HepG2 (cell line): ENCODE measurements around the gene PRR30. TPM values are rescaled to one million over a fixed set of nuclear protein-coding genes. Genes with fewer than 3 reads are reported as not detected.
A peak's percentile ranks its signal among the peaks of the same experiment; 100 is the strongest.

Experiments
- AHDC1 ChIP-seq: sonication (generic); formaldehyde crosslinking; IDR thresholded peaks from 2 replicates; pipeline ENCODE4 v1.5.1; 2020; ENCODE audit warnings: mild to moderate bottlenecking, missing genetic modification reagents, borderline replicate concordance
- ATF1 ChIP-seq: IDR thresholded peaks from 2 replicates; pipeline ENCODE4 v1.6.1; 2016; ENCODE audit warnings: mild to moderate bottlenecking, control low read depth
- BRF2 ChIP-seq: sonication (generic); formaldehyde crosslinking; IDR thresholded peaks from 2 replicates; pipeline ENCODE4 v1.8.1; 2022; ENCODE audit warnings: mild to moderate bottlenecking, missing genetic modification reagents
- ETV6 ChIP-seq: sonication (generic); formaldehyde crosslinking; conservative IDR thresholded peaks from 2 replicates; pipeline ENCODE4 v1.4.0; 2020; ENCODE audit warnings: missing genetic modification reagents
- MLX ChIP-seq: IDR thresholded peaks from 2 replicates; pipeline ENCODE4 v1.6.1; 2016
- MTA1 ChIP-seq: sonication (generic); formaldehyde crosslinking; IDR thresholded peaks from 2 replicates; pipeline ENCODE4 v1.4.0; 2020; ENCODE audit warnings: missing genetic modification reagents, mild to moderate bottlenecking, borderline replicate concordance
- NFIB ChIP-seq: sonication (generic); formaldehyde crosslinking; IDR thresholded peaks from 2 replicates; pipeline ENCODE4 v1.9.0; 2021; ENCODE audit warnings: missing genetic modification reagents, mild to moderate bottlenecking, borderline replicate concordance
- ONECUT2 ChIP-seq: sonication (generic); formaldehyde crosslinking; IDR thresholded peaks from 2 replicates; pipeline ENCODE4 v1.4.0; 2020; ENCODE audit warnings: missing genetic modification reagents
- PITX1 ChIP-seq: sonication (generic); formaldehyde crosslinking; IDR thresholded peaks from 2 replicates; pipeline ENCODE4 v1.5.1; 2020; ENCODE audit warnings: mild to moderate bottlenecking, missing genetic modification reagents
- POLR2AphosphoS5 ChIP-seq: IDR thresholded peaks from 2 replicates; pipeline ENCODE4 v1.6.1; 2012; ENCODE audit warnings: low read depth, low read length
- SCMH1 ChIP-seq: sonication (generic); formaldehyde crosslinking; IDR thresholded peaks from 2 replicates; pipeline ENCODE4 v1.9.0; 2021; ENCODE audit warnings: missing genetic modification reagents, mild to moderate bottlenecking, borderline replicate concordance
- SMAD9 ChIP-seq: sonication (generic); formaldehyde crosslinking; IDR thresholded peaks from 2 replicates; pipeline ENCODE4 v1.5.1; 2020; ENCODE audit warnings: mild to moderate bottlenecking, missing genetic modification reagents
- TBX2 ChIP-seq: sonication (generic); formaldehyde crosslinking; IDR thresholded peaks from 2 replicates; pipeline ENCODE4 v1.5.0; 2020; ENCODE audit warnings: missing genetic modification reagents, mild to moderate bottlenecking, borderline replicate concordance
- ZNF256 ChIP-seq: sonication (generic); formaldehyde crosslinking; conservative IDR thresholded peaks from 2 replicates; pipeline ENCODE4 v1.4.0; 2020; ENCODE audit warnings: missing genetic modification reagents
- ZNF264 ChIP-seq: sonication (generic); formaldehyde crosslinking; IDR thresholded peaks from 2 replicates; pipeline ENCODE4 v1.4.0; 2020; ENCODE audit warnings: missing genetic modification reagents
- ZNF432 ChIP-seq: sonication (generic); formaldehyde crosslinking; IDR thresholded peaks from 2 replicates; pipeline ENCODE4 v1.5.0; 2020; ENCODE audit warnings: missing genetic modification reagents, mild to moderate bottlenecking, borderline replicate concordance
- ZNF670 ChIP-seq: sonication (generic); formaldehyde crosslinking; IDR thresholded peaks from 2 replicates; pipeline ENCODE4 v1.8.0; 2022; ENCODE audit warnings: mild to moderate bottlenecking, missing genetic modification reagents, borderline replicate concordance
- ZNF720 ChIP-seq: sonication (generic); formaldehyde crosslinking; IDR thresholded peaks from 2 replicates; pipeline ENCODE4 v1.4.0; 2020; ENCODE audit warnings: missing genetic modification reagents
- ZSCAN25 ChIP-seq: sonication (generic); formaldehyde crosslinking; IDR thresholded peaks from 2 replicates; pipeline ENCODE4 v1.8.0; 2022; ENCODE audit warnings: mild to moderate bottlenecking, missing genetic modification reagents
- polyA plus RNA-seq, 8 experiments: library from polyadenylated mRNA; depleted of rRNA in 3 of 8; stranded (reverse) in 7 of 8; unstranded in 1 of 8; fragments of >200 nt; fragmentation: Illumina TruSeq in 4 of 8; extraction: Trizol in 4 of 8; gene quantifications; 2 replicates each; pipeline versions ENCODE4 v1.2.1 to v1.2.3, GENCODE V29; 2011 to 2016; ENCODE audit warnings: low read depth in 4 of 8, missing spikeins in 1 of 8, mixed read lengths in 1 of 8; ENCODE audit not compliant: insufficient read depth in 1 of 8
- total RNA-seq, 5 experiments: library from RNA; depleted of rRNA; stranded (reverse); fragments of >200 nt; fragmentation: Illumina TruSeq; extraction: Trizol; gene quantifications; 2 replicates each; pipeline ENCODE4 v1.2.3, GENCODE V29; 2016; ENCODE audit warnings: low read depth in 1 of 5

The PRR30 gene
- total and polyA plus RNA-seq, 2 of the 13 experiments (the other 11 are each of a cell fraction or from before 2014, with no cell fraction given) = not detected

GRCh38 chr2:27092696-27093429 is 46.3 kb downstream of the PRR30 start (continued):
- no peak for TF ChIP-seq AHDC1 (CRISPR knock-in tag)
- no peak for TF ChIP-seq BRF2 (CRISPR knock-in tag)
- no peak for TF ChIP-seq ZNF256 (CRISPR knock-in tag)
- TF ChIP-seq PITX1 (CRISPR knock-in tag) = peak; percentile 79
- peak; percentile 95 for TF ChIP-seq MLX
- TF ChIP-seq ZNF670 (CRISPR knock-in tag) = no peak
- TF ChIP-seq ZNF432 (CRISPR knock-in tag) = 0 out of 2 replicates have a peak, but pooled peaks have one; percentile 70
- no peak for TF ChIP-seq ETV6 (CRISPR knock-in tag)
- no peak for TF ChIP-seq ZNF720
- TF ChIP-seq MTA1 = peak; percentile 100
- peak; percentile 96 for TF ChIP-seq ZNF264
- peak; percentile 80 for TF ChIP-seq TBX2 (CRISPR knock-in tag)
- no peak; the same call in 1 of the 2 replicates for TF ChIP-seq ZSCAN25 (CRISPR knock-in tag)
- TF ChIP-seq NFIB = no peak
- no peak for TF ChIP-seq SMAD9 (CRISPR knock-in tag)
- no peak for TF ChIP-seq SCMH1 (CRISPR knock-in tag)
- TF ChIP-seq POLR2AphosphoS5 = peak; percentile 61; the same call in 1 of the 2 replicates
- TF ChIP-seq ATF1 (CRISPR knock-in tag) = no peak
- no peak for TF ChIP-seq ONECUT2 (CRISPR knock-in tag)
